Ishikawa (cell line): Measurements from ENCODE around the gene TSSK1B.

Experiments
- CEBPB ChIP-seq: IDR thresholded peaks from 2 replicates; pipeline ENCODE4 v1.6.1; 2012
- CREB1 ChIP-seq: IDR thresholded peaks from 2 replicates; pipeline ENCODE4 v1.6.1; 2012; ENCODE audit warnings: low read depth
- EGR1 ChIP-seq: IDR thresholded peaks from 2 replicates; pipeline ENCODE4 v1.6.1; 2012
- EP300 ChIP-seq: IDR thresholded peaks from 2 replicates; pipeline ENCODE4 v1.6.1; 2012; ENCODE audit warnings: borderline replicate concordance
- TAF1 ChIP-seq: IDR thresholded peaks from 2 replicates; pipeline ENCODE4 v1.6.1; 2012; ENCODE audit warnings: low read depth, mild to moderate bottlenecking
- TCF12 ChIP-seq: IDR thresholded peaks from 2 replicates; pipeline ENCODE4 v1.6.1; 2012; ENCODE audit warnings: low read depth
- TEAD4 ChIP-seq: IDR thresholded peaks from 2 replicates; pipeline ENCODE4 v1.6.1; 2012
- YY1 ChIP-seq: IDR thresholded peaks from 2 replicates; pipeline ENCODE4 v1.6.1; 2012; ENCODE audit warnings: low read depth
- TF ChIP-seq, protein P1 (sequence below): IDR thresholded peaks from 2 replicates; pipeline ENCODE4 v1.6.1; 2012; ENCODE audit warnings: low read depth, mild to moderate bottlenecking
- TF ChIP-seq, protein P2 (sequence below): IDR thresholded peaks from 2 replicates; pipeline ENCODE4 v1.6.1; 2012

DNA sequence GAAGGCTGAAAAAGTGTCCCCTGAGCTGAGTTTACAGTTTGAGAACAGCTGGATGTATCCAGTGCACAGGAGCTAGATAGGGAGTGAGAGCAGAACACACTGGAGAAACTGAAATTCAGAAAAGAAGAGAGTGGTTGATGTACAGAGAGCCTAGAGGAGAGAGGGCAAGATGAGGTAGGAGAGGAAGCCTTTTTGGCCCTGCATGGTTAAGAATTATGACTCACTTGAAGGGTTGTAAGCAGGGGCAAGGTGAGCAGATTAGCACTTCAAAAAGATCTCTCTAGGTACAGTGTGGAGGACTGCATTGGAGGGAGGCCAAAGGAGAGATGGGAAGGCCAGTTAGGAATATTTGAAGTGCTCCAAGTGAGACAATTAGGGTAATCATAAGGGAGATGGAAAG, 28.2 kb upstream of the TSSK1B start:
- TF ChIP-seq EGR1 (no peak), EP300 (no peak), TAF1 (no peak), TCF12 (no peak), YY1 (no peak), CREB1 (no peak), CEBPB (no peak), TEAD4 (no peak)
- TF ChIP-seq, protein P1, sequence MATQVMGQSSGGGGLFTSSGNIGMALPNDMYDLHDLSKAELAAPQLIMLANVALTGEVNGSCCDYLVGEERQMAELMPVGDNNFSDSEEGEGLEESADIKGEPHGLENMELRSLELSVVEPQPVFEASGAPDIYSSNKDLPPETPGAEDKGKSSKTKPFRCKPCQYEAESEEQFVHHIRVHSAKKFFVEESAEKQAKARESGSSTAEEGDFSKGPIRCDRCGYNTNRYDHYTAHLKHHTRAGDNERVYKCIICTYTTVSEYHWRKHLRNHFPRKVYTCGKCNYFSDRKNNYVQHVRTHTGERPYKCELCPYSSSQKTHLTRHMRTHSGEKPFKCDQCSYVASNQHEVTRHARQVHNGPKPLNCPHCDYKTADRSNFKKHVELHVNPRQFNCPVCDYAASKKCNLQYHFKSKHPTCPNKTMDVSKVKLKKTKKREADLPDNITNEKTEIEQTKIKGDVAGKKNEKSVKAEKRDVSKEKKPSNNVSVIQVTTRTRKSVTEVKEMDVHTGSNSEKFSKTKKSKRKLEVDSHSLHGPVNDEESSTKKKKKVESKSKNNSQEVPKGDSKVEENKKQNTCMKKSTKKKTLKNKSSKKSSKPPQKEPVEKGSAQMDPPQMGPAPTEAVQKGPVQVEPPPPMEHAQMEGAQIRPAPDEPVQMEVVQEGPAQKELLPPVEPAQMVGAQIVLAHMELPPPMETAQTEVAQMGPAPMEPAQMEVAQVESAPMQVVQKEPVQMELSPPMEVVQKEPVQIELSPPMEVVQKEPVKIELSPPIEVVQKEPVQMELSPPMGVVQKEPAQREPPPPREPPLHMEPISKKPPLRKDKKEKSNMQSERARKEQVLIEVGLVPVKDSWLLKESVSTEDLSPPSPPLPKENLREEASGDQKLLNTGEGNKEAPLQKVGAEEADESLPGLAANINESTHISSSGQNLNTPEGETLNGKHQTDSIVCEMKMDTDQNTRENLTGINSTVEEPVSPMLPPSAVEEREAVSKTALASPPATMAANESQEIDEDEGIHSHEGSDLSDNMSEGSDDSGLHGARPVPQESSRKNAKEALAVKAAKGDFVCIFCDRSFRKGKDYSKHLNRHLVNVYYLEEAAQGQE, result no peak
- TF ChIP-seq, protein P2, sequence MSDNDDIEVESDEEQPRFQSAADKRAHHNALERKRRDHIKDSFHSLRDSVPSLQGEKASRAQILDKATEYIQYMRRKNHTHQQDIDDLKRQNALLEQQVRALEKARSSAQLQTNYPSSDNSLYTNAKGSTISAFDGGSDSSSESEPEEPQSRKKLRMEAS, result no peak
